A204.1 (cell line): ENCODE measurements around the gene SLC25A26.

Source experiments
- FAIRE-seq: peaks from 2 replicates; lab custom pipeline; 2012; peaks lifted over from hg19 to GRCh38; lab: Jason Lieb, UNC

Gene SLC25A26

GRCh38 chr3:66377800-66378199 is 157.0 kb downstream of the SLC25A26 start:
- no peak for FAIRE-seq

GRCh38 chr3:66378256-66378655 is 157.5 kb downstream of the SLC25A26 start:
- no peak for FAIRE-seq

- no peak for FAIRE-seq
These were observed 158.8 kb downstream of the SLC25A26 start for GRCh38 chr3:66379565-66379964.

- no peak for FAIRE-seq
These were observed 159.6 kb downstream of the SLC25A26 start for GRCh38 chr3:66380200-66380932.

- no peak for FAIRE-seq
These were observed 160.8 kb downstream of the SLC25A26 start for GRCh38 chr3:66381626-66382025.

GRCh38 chr3:66382142-66382541 is 161.3 kb downstream of the SLC25A26 start:
- FAIRE-seq, result no peak

GRCh38 chr3:66383023-66383422 is 162.2 kb downstream of the SLC25A26 start:
- FAIRE-seq, result no peak

GRCh38 chr3:66383998-66384745 is 163.4 kb downstream of the SLC25A26 start:
- FAIRE-seq, result no peak

- FAIRE-seq, result no peak
These were observed 164.3 kb downstream of the SLC25A26 start for GRCh38 chr3:66385066-66385465.

- no peak for FAIRE-seq
These were observed 165.5 kb downstream of the SLC25A26 start for GRCh38 chr3:66386011-66386924.

- FAIRE-seq, result no peak
These were observed 166.3 kb downstream of the SLC25A26 start for GRCh38 chr3:66386925-66387650.

GRCh38 chr3:66390013-66390412 is 169.2 kb downstream of the SLC25A26 start:
- no peak for FAIRE-seq

- FAIRE-seq, result no peak
These were observed 171.7 kb downstream of the SLC25A26 start for GRCh38 chr3:66392512-66392911.

GRCh38 chr3:66392966-66393332 is 172.1 kb downstream of the SLC25A26 start:
- no peak for FAIRE-seq

- no peak for FAIRE-seq
These were observed 172.7 kb downstream of the SLC25A26 start for GRCh38 chr3:66393333-66394005.

GRCh38 chr3:66394019-66394752 is 173.4 kb downstream of the SLC25A26 start:
- FAIRE-seq, result no peak

GRCh38 chr3:66394753-66395249 is 174.0 kb downstream of the SLC25A26 start:
- FAIRE-seq, result no peak

GRCh38 chr3:66395635-66396034 is 174.8 kb downstream of the SLC25A26 start:
- no peak for FAIRE-seq

GRCh38 chr3:66396161-66396760 is 175.5 kb downstream of the SLC25A26 start:
- FAIRE-seq, result no peak

GRCh38 chr3:66396888-66397287 is 176.1 kb downstream of the SLC25A26 start:
- FAIRE-seq, result no peak
